ENCODE data around the gene MYEOV. TPM values are rescaled to one million over a fixed set of nuclear protein-coding genes. Genes with fewer than 3 reads are reported as not detected.

Gene MYEOV
- total and polyA plus RNA-seq, 2 experiments from 2014 or later = 0.14 TPM; not detected in 1

DNA sequence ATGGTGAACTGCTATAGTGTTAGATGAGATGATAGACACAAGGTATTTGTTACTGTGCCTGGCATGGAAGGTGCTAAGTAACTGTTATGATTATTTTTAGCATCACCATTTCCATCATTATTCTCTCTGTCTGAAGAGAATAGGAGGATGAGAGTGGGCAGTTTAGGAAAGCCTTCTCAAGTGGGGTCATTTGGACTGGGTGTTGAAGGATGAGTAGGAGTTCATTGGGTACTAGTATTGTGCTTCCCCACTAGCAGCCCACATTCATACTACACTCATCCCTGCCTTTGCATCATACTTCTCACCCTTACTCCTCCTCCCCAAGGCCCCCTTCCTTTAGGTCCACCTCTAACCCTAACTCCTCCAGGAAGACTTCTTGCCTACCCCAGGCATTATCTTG, 20.6 kb downstream of the MYEOV start:
- Histone ChIP-seq H3K27ac (ENCODE audit: low read depth) (no peak overlapping the region), H3K4me3 (no peak overlapping the region), H3K9me2 (ENCODE audit: insufficient read depth) (no peaks in the 10 kb centered on the region), H3K79me2 (replicated peaks; ENCODE audit: insufficient read depth) (no peaks in the 10 kb centered on the region), H4K20me1 (replicated peaks; ENCODE audit: insufficient read depth) (no peaks in the 10 kb centered on the region), H3K27me3 (ENCODE audit: insufficient read depth) (no peaks in the 10 kb centered on the region), H3K4me1 (ENCODE audit: insufficient read depth) (no peaks in the 10 kb centered on the region), H3F3A (replicated peaks; ENCODE audit: low read depth) (no peaks in the 10 kb centered on the region), H3K4me2 (no peak overlapping the region), H2AFZ (no peak overlapping the region), H3K36me3 (ENCODE audit: insufficient read depth) (no peaks in the 10 kb centered on the region)
- no peak overlapping the region for H3K27ac Mint-ChIP-seq
- TF ChIP-seq POLR2AphosphoS5 (IDR thresholded peaks at IDR 0.05; ENCODE audit: low read depth) (no peak), EZH2 (IDR thresholded peaks at IDR 0.05; ENCODE audit: low read depth, unreplicated experiment) (no peak), REST (IDR thresholded peaks at IDR 0.05; ENCODE audit: unreplicated experiment) (no peak), ZNF114 (CRISPR knock-in tag; IDR thresholded peaks at IDR 0.05) (no peak), NANOG (IDR thresholded peaks at IDR 0.05; ENCODE audit: borderline replicate concordance) (no peak)
- TF ChIP-seq, protein P1, sequence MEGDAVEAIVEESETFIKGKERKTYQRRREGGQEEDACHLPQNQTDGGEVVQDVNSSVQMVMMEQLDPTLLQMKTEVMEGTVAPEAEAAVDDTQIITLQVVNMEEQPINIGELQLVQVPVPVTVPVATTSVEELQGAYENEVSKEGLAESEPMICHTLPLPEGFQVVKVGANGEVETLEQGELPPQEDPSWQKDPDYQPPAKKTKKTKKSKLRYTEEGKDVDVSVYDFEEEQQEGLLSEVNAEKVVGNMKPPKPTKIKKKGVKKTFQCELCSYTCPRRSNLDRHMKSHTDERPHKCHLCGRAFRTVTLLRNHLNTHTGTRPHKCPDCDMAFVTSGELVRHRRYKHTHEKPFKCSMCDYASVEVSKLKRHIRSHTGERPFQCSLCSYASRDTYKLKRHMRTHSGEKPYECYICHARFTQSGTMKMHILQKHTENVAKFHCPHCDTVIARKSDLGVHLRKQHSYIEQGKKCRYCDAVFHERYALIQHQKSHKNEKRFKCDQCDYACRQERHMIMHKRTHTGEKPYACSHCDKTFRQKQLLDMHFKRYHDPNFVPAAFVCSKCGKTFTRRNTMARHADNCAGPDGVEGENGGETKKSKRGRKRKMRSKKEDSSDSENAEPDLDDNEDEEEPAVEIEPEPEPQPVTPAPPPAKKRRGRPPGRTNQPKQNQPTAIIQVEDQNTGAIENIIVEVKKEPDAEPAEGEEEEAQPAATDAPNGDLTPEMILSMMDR (conservative IDR thresholded peaks at IDR 0.05; ENCODE audit: low read depth in 2 of 2) = no peak
- TF ChIP-seq, protein P2, sequence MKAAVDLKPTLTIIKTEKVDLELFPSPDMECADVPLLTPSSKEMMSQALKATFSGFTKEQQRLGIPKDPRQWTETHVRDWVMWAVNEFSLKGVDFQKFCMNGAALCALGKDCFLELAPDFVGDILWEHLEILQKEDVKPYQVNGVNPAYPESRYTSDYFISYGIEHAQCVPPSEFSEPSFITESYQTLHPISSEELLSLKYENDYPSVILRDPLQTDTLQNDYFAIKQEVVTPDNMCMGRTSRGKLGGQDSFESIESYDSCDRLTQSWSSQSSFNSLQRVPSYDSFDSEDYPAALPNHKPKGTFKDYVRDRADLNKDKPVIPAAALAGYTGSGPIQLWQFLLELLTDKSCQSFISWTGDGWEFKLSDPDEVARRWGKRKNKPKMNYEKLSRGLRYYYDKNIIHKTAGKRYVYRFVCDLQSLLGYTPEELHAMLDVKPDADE (IDR thresholded peaks at IDR 0.05) = no peak
- no peak for ATAC-seq
- no peak overlapping the region for H3K4me3 Mint-ChIP-seq
- H3K9me3 Mint-ChIP-seq = no peaks in the 10 kb centered on the region
- H3K27me3 Mint-ChIP-seq (ENCODE audit: insufficient read depth, low read depth, poor library complexity) = no peaks in the 10 kb centered on the region
- no peaks in the 10 kb centered on the region for H3K36me3 Mint-ChIP-seq (ENCODE audit: low read depth)
- DNase-seq (ENCODE audit: low spot score) = no peak
- H3K4me1 Mint-ChIP-seq = no peaks in the 10 kb centered on the region; the same call in 2 of the 3 replicates

- Histone ChIP-seq H3K36me3 (ENCODE audit: insufficient read depth) (no peaks in the 10 kb centered on the region), H2AFZ (no peak overlapping the region), H3K79me2 (replicated peaks; ENCODE audit: insufficient read depth) (no peaks in the 10 kb centered on the region), H3F3A (replicated peaks; ENCODE audit: low read depth) (no peaks in the 10 kb centered on the region), H4K20me1 (replicated peaks; ENCODE audit: insufficient read depth) (no peaks in the 10 kb centered on the region), H3K4me1 (ENCODE audit: insufficient read depth) (no peaks in the 10 kb centered on the region), H3K4me2 (no peak overlapping the region), H3K27me3 (ENCODE audit: insufficient read depth) (no peaks in the 10 kb centered on the region), H3K9me2 (ENCODE audit: insufficient read depth) (no peaks in the 10 kb centered on the region), H3K27ac (ENCODE audit: low read depth) (no peak overlapping the region), H3K4me3 (no peak overlapping the region)
- Mint-ChIP-seq H3K4me3 (no peak overlapping the region), H3K4me1 (no peaks in the 10 kb centered on the region), H3K27ac (no peak overlapping the region), H3K9me3 (no peaks in the 10 kb centered on the region; the same call in 2 of the 3 replicates), H3K27me3 (ENCODE audit: insufficient read depth, low read depth, poor library complexity) (no peaks in the 10 kb centered on the region), H3K36me3 (ENCODE audit: low read depth) (no peaks in the 10 kb centered on the region)
- DNase-seq (ENCODE audit: low spot score) (no peak), ATAC-seq (no peak)
- TF ChIP-seq, protein P2 (IDR thresholded peaks at IDR 0.05) = no peak
- TF ChIP-seq JUNB (IDR thresholded peaks at IDR 0.05; ENCODE audit: unreplicated experiment) = no peak
- no peak for TF ChIP-seq REST (IDR thresholded peaks at IDR 0.05; ENCODE audit: unreplicated experiment)
- no peak for TF ChIP-seq NANOG (IDR thresholded peaks at IDR 0.05; ENCODE audit: borderline replicate concordance)
- TF ChIP-seq CREB1 (CRISPR knock-in tag; IDR thresholded peaks at IDR 0.05; ENCODE audit: low read depth) = no peak
- no peak for TF ChIP-seq ZNF331 (CRISPR knock-in tag; IDR thresholded peaks at IDR 0.05; ENCODE audit: low read depth)
- no peak for TF ChIP-seq EZH2 (IDR thresholded peaks at IDR 0.05; ENCODE audit: low read depth, unreplicated experiment)
- no peak for TF ChIP-seq ZNF114 (CRISPR knock-in tag; IDR thresholded peaks at IDR 0.05)
- TF ChIP-seq STAT1 (IDR thresholded peaks at IDR 0.05; ENCODE audit: unreplicated experiment) = no peak
- no peak for TF ChIP-seq POLR2AphosphoS5 (IDR thresholded peaks at IDR 0.05; ENCODE audit: low read depth)
These were observed 23.0 kb downstream of the MYEOV start for GRCh38 chr11:69316956-69317355.
